Endothelial cell of umbilical vein (primary cell): ENCODE results near the gene DHRS4. TPM values are rescaled to one million over a fixed set of nuclear protein-coding genes. Genes with fewer than 3 reads are reported as not detected.

ENCODE experiments used
- BruUV-seq: library from RNA; stranded (reverse); fragments of 400-500 nt; replicated peaks from 2 replicates; lab custom pipeline; 2021; lab: Mats Ljungman, UMichigan
- CTCF ChIA-PET: fragments of 300-600, 350-600 bp; sonication (Branson Sonifier 250); formaldehyde crosslinking; loops from one replicate; lab custom pipeline; 2021; ENCODE audit warnings: antibody characterized with exemption, inconsistent platforms; lab: Charles Lee
- POLR2A ChIA-PET: fragments of 300-600, 350-600 bp; sonication (Branson Sonifier 250); formaldehyde crosslinking; loops from one replicate; lab custom pipeline; 2021; ENCODE audit warnings: antibody characterized with exemption, inconsistent platforms; lab: Charles Lee
- DNase-seq: peaks from one replicate; pipeline ENCODE4 v3.0.0-alpha.2; 2011; ENCODE audit warnings: low read depth, low spot score
- FAIRE-seq: peaks from 2 replicates; lab custom pipeline; 2011; peaks lifted over from hg19 to GRCh38; lab: Jason Lieb, UNC
- H2AFZ ChIP-seq: 2 replicates; pipeline ENCODE4 v1.6.0; 2012; ENCODE audit warnings: low read depth, low read length, control low read depth, inconsistent platforms
- H3K27ac ChIP-seq: 2 replicates; pipeline ENCODE4 v1.5.1; 2011; ENCODE audit warnings: low read depth, mild to moderate bottlenecking, control low read depth, low read length, moderate library complexity; ENCODE audit not compliant: insufficient read depth
- H3K27me3 ChIP-seq, 2 experiments: 2 replicates each; pipeline versions ENCODE4 v1.6.0 to v1.6.1; 2011; ENCODE audit warnings: low read length in 2 of 2, mixed read lengths in 1 of 2; ENCODE audit not compliant: control insufficient read depth in 2 of 2, insufficient read depth in 2 of 2
- H3K36me3 ChIP-seq, 2 experiments: 2 replicates in 1 of 2; 3 replicates in 1 of 2; pipeline ENCODE4 v1.5.1; 2011; ENCODE audit warnings: low read length in 2 of 2, mild to moderate bottlenecking in 1 of 2, moderate library complexity in 1 of 2; ENCODE audit not compliant: control insufficient read depth in 2 of 2, insufficient read depth in 2 of 2; ENCODE audit errors: extremely low read depth in 1 of 2
- H3K4me1 ChIP-seq: 3 replicates; pipeline ENCODE4 v1.5.1; 2011; ENCODE audit warnings: mild to moderate bottlenecking, low read length; ENCODE audit not compliant: control insufficient read depth, insufficient read depth; ENCODE audit errors: extremely low read depth
- H3K4me2 ChIP-seq: 2 replicates; pipeline ENCODE4 v1.6.1; 2011; ENCODE audit warnings: low read length, control low read depth, mixed read lengths; ENCODE audit not compliant: insufficient read depth
- H3K4me3 ChIP-seq, 3 experiments: fragments of 200-600 bp in 1 of 3; sonication (generic), shearing (Covaris generic) in 1 of 3; replicated peaks in 1 of 3; 2 replicates each; pipeline ENCODE4 v1.5.1; 2011 to 2016; ENCODE audit warnings: control low read depth in 3 of 3, low read length in 3 of 3, mild to moderate bottlenecking in 2 of 3, inconsistent platforms in 1 of 3, low read depth in 1 of 3, moderate library complexity in 1 of 3; ENCODE audit not compliant: insufficient read depth in 1 of 3
- H3K79me2 ChIP-seq: 2 replicates; pipeline ENCODE4 v1.6.0; 2012; ENCODE audit warnings: low read length, inconsistent platforms; ENCODE audit not compliant: control insufficient read depth, insufficient read depth
- H3K9ac ChIP-seq: replicated peaks from 2 replicates; pipeline ENCODE3; 2011; ENCODE audit warnings: low read length, control low read depth; ENCODE audit not compliant: insufficient read depth; ENCODE audit errors: extremely low read depth
- H3K9me1 ChIP-seq: replicated peaks from 3 replicates; pipeline ENCODE4 v1.6.0; 2011; ENCODE audit warnings: mild to moderate bottlenecking, low read length; ENCODE audit not compliant: control insufficient read depth, insufficient read depth; ENCODE audit errors: extremely low read depth
- H3K9me3 ChIP-seq: replicated peaks from 2 replicates; pipeline ENCODE4 v1.5.1; 2012; ENCODE audit warnings: low read length, inconsistent platforms; ENCODE audit not compliant: control insufficient read depth, insufficient read depth
- H4K20me1 ChIP-seq: replicated peaks from 2 replicates; pipeline ENCODE3; 2011; ENCODE audit warnings: mild to moderate bottlenecking, low read length; ENCODE audit not compliant: control insufficient read depth, insufficient read depth; ENCODE audit errors: extremely low read depth
- CTCF ChIP-seq, 2 donors: IDR thresholded peaks; 1 replicate in 1 of 2; 2 replicates in 1 of 2; pipeline ENCODE4 v1.5.1; 2011; ENCODE audit warnings: low read length in 2 of 2, mild to moderate bottlenecking in 2 of 2, moderate library complexity in 2 of 2, control low read depth in 1 of 2, inconsistent platforms in 1 of 2, low read depth in 1 of 2; ENCODE audit not compliant: insufficient read depth in 1 of 2; ENCODE audit errors: extremely low read depth in 1 of 2
- EZH2 ChIP-seq: IDR thresholded peaks from 2 replicates; pipeline ENCODE4 v1.6.1; 2012; ENCODE audit warnings: borderline replicate concordance, low read depth, mild to moderate bottlenecking, moderate library complexity, low read length, inconsistent platforms; ENCODE audit not compliant: severe bottlenecking
- FOS ChIP-seq: IDR thresholded peaks from 2 replicates; pipeline ENCODE4 v1.6.1; 2011; ENCODE audit warnings: mild to moderate bottlenecking, low read length, moderate library complexity, borderline replicate concordance; ENCODE audit not compliant: insufficient read depth
- GATA2 ChIP-seq: IDR thresholded peaks from 2 replicates; pipeline ENCODE4 v1.7.0; 2011; ENCODE audit warnings: low read depth, mild to moderate bottlenecking, moderate library complexity, mixed read lengths, low read length; ENCODE audit not compliant: insufficient read length, insufficient read depth
- JUN ChIP-seq: IDR thresholded peaks from 2 replicates; pipeline ENCODE4 v1.6.1; 2011; ENCODE audit warnings: borderline replicate concordance, low read depth; ENCODE audit not compliant: insufficient read length, insufficient read depth
- MAX ChIP-seq: IDR thresholded peaks from 2 replicates; pipeline ENCODE4 v1.6.1; 2011; ENCODE audit not compliant: insufficient read depth, insufficient read length
- MYC ChIP-seq: IDR thresholded peaks from one replicate; pipeline ENCODE4 v1.6.1; 2011; ENCODE audit warnings: mild to moderate bottlenecking, low read depth, low read length
- POLR2A ChIP-seq: IDR thresholded peaks from 2 replicates; pipeline ENCODE4 v1.6.1; 2012; ENCODE audit warnings: low read depth, mild to moderate bottlenecking, control low read depth, low read length
- POLR2AphosphoS5 ChIP-seq: IDR thresholded peaks from 2 replicates; pipeline ENCODE4 v1.6.1; 2012; ENCODE audit warnings: low read depth, mild to moderate bottlenecking, control low read depth, low read length, moderate library complexity; ENCODE audit not compliant: insufficient read depth
- dilution Hi-C: fragments of 300-500 bp; cut with MboI; formaldehyde crosslinking; loops from one replicate; pipeline ENCODE4 v1.15.0; 2019; ENCODE audit warnings: low sequenced_read_pairs; ENCODE audit not compliant: extremely low pct_ligation_motif_present
- intact Hi-C: fragments of 100-400 bp; cut with micrococcal nuclease; formaldehyde crosslinking; loops from one replicate; pipeline ENCODE4 v1.10.0; 2022
- polyA plus RNA-seq, 4 experiments: library from polyadenylated mRNA; depleted of rRNA in 3 of 4; stranded (reverse) in 3 of 4; unstranded in 1 of 4; fragments of >200 nt; gene quantifications; 2 replicates each; pipeline versions ENCODE4 v1.2.1 to v1.2.3, GENCODE V29; 2011 to 2012; ENCODE audit warnings: missing spikeins in 1 of 4
- total RNA-seq: library from RNA; stranded (reverse); gene quantifications from 2 replicates; pipeline ENCODE4 v1.2.3, GENCODE V29; 2021

The DHRS4 gene
- total and polyA plus RNA-seq, 2 donors (not counting 3 experiments of a cell fraction or from before 2014, with no cell fraction given), result 19.2 to 32.0 TPM

GRCh38 chr14:23930742-23931141 is 22.8 kb upstream of the DHRS4 start:
- no TSS peak for BruUV-seq
- Histone ChIP-seq H3K9me1 (no peaks in the 10 kb centered on the region), H3K27me3 (peaks cover 0 to 5% of the 10 kb centered on the region in 2 experiments), H3K9me3 (no peaks in the 10 kb centered on the region), H3K79me2 (no peaks in the 10 kb centered on the region), H3K4me1 (no peaks in the 10 kb centered on the region), H2AFZ (no peak overlapping the region), H3K27ac (no peak overlapping the region), H3K4me2 (no peak overlapping the region), H3K4me3 (no peak overlapping the region), H3K9ac (no peak overlapping the region), H3K36me3 (no peaks in the 10 kb centered on the region), H4K20me1 (no peaks in the 10 kb centered on the region)
- TF ChIP-seq POLR2AphosphoS5, result no peak
- no peak for TF ChIP-seq POLR2A
- TF ChIP-seq FOS, result no peak
- no peak for TF ChIP-seq MAX
- no peak for TF ChIP-seq GATA2
- no peak for TF ChIP-seq EZH2
- TF ChIP-seq CTCF (IDR thresholded peaks at IDR 0.05; ENCODE audit: extremely low read depth in 1 of 2, insufficient read depth in 1 of 2, low read depth in 1 of 2, low read length in 2 of 2), result no peak
- TF ChIP-seq MYC, result no peak
- TF ChIP-seq JUN, result no peak
- FAIRE-seq (no peak), DNase-seq (no peak)
- intact Hi-C loops, result no loop called here
- dilution Hi-C loops, result no loop called here
- ChIA-PET CTCF (interaction anchor here (0.6 to 5.4 kb wide), 12 partner anchors 11 to 342 kb away, joined by 3 to 60 read pairs (median 6); no protein-coding TSS in a partner anchor), POLR2A (no interaction called here)
